Liver (tissue), 3 donors: ENCODE measurements around the gene LYPD4.

ENCODE experiments used
- ATF3 ChIP-seq: IDR thresholded peaks from 2 replicates; pipeline ENCODE4 v1.6.1; 2016; ENCODE audit warnings: antibody characterized with exemption
- CTCF ChIP-seq: fragments of 150-350 bp; IDR thresholded peaks from 2 replicates; pipeline ENCODE4 v1.5.1; 2017; ENCODE audit warnings: improper control_type of control experiment, low read depth, low read length; ENCODE audit not compliant: missing input control
- GABPA ChIP-seq, 2 donors: IDR thresholded peaks in 1 of 2; conservative IDR thresholded peaks in 1 of 2; 2 replicates each; pipeline ENCODE4 v1.6.1; 2016; ENCODE audit warnings: antibody characterized with exemption in 2 of 2, mild to moderate bottlenecking in 1 of 2, moderate library complexity in 1 of 2
- HNF4A ChIP-seq, 2 donors: conservative IDR thresholded peaks; 2 replicates each; pipeline ENCODE4 v1.6.1; 2016; ENCODE audit warnings: antibody characterized with exemption in 2 of 2, mild to moderate bottlenecking in 2 of 2
- MAX ChIP-seq: IDR thresholded peaks from 2 replicates; pipeline ENCODE4 v1.6.1; 2016; ENCODE audit warnings: antibody characterized with exemption
- RAD21 ChIP-seq, 2 donors: IDR thresholded peaks; 2 replicates each; pipeline ENCODE4 v1.6.1; 2016; ENCODE audit warnings: antibody characterized with exemption in 2 of 2, mild to moderate bottlenecking in 2 of 2
- REST ChIP-seq: IDR thresholded peaks from 2 replicates; pipeline ENCODE4 v1.6.1; 2016; ENCODE audit warnings: antibody characterized with exemption, mild to moderate bottlenecking
- RXRA ChIP-seq, 2 donors: IDR thresholded peaks; 2 replicates each; pipeline ENCODE4 v1.6.1; 2017 to 2018; ENCODE audit warnings: antibody characterized with exemption in 2 of 2, mild to moderate bottlenecking in 1 of 2
- SP1 ChIP-seq: IDR thresholded peaks from 2 replicates; pipeline ENCODE4 v1.6.1; 2018; ENCODE audit warnings: antibody characterized with exemption, mild to moderate bottlenecking
- donor health status: healthy.
- donor health status: healthy.

GRCh38 chr19:41892173-41892902 lies 47.9 kb upstream of the LYPD4 start:
- no peak for TF ChIP-seq CTCF
- no peak for TF ChIP-seq RAD21 (IDR thresholded peaks at IDR 0.05)
- TF ChIP-seq RXRA (IDR thresholded peaks at IDR 0.05): no peak
- TF ChIP-seq REST: no peak
- no peak for TF ChIP-seq SP1
- TF ChIP-seq MAX: no peak
- TF ChIP-seq ATF3: no peak
- TF ChIP-seq GABPA (IDR thresholded peaks at IDR 0.05 in 1 of 2, conservative IDR thresholded peaks at IDR 0.05 in 1 of 2): no peak
- no peak for TF ChIP-seq HNF4A (conservative IDR thresholded peaks at IDR 0.05)
